CD1c-positive myeloid dendritic cell (primary cell): ENCODE results near the gene ARFGEF2.
"Not testable (repeated sequence)": the region's sequence is repeated elsewhere in the genome, so short reads cannot be mapped to it uniquely, and the experiment has no call there.

Experiments used
- DNase-seq: peaks from one replicate; pipeline ENCODE4 v3.0.0-alpha.2; 2016; ENCODE audit errors: extremely low spot score

Gene ARFGEF2

DNA sequence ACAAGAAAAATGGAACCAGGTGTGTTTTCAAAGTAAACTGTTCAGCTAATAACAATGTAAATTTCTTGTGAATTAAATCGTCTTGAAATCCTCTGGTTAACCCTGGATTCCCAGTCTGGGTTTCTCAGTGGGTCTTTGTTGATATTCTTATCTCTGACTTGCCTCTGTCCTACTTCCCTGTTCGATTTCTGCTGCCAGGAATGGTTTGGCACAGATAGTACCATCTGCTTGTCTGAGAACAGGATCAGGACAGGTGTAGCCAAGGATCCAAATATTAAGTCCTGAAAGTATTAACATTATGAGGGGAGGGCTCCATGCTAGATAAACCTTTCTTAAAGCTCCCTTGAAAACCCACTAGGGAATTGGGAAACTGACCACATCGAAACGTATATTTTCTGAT is 30.1 kb downstream of the ARFGEF2 start:
- DNase-seq: no peak

DNA sequence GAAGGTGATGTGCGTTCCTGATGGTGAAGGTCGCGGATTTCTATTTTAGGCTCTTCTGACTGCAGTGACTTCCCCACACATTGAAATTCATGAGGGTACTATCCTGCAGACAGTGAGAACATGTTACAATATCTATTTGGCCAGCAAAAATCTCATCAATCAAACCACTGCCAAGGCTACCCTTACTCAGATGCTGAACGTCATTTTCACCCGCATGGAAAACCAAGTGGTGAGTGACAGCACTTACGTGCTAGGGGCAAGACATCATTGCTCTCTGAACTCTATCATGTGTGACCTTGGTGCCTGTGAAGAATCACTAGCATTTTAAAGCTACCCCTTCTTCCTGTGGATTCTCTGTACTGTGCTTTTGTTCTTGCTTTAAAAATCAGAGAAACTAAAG is 31.1 kb downstream of the ARFGEF2 start:
- DNase-seq: no peak

DNA sequence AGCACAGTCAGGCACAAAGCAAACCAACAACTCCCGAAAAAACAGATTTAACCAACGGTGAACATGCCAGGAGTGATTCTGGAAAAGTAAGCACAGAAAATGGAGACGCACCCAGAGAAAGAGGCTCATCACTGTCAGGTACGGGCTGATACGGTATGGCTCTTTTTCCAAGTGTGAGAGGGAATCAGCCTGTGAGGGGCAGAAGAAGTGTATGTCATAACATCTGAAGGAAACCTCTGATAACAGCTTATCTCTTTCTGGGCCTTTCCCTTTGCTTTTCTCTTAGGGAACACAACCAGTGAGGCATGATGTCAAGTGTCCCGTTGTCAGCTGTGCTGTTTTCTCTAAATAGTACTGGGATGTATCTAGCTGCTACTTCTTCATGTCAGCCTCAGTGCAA is 32.1 kb downstream of the ARFGEF2 start:
- DNase-seq: no peak

DNA sequence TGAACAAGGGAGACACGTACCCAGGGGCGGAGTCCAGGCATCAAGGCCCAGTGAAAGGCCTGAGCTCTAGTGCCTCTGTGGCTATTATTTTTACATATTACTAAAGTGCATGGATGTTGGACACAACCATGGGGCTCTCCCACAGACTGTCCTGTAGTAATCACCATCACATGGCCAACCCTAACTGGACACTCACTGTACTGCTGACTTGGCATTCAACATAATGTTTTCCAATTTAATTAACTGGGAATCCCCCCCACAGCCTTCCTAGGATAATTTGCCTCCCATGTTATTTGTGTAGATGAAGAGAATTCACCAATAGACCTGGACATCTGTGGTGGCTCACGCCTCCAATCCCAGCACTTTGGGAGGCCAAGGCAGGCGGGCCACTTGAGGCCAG is 34.5 kb downstream of the ARFGEF2 start:
- no peak for DNase-seq

DNA sequence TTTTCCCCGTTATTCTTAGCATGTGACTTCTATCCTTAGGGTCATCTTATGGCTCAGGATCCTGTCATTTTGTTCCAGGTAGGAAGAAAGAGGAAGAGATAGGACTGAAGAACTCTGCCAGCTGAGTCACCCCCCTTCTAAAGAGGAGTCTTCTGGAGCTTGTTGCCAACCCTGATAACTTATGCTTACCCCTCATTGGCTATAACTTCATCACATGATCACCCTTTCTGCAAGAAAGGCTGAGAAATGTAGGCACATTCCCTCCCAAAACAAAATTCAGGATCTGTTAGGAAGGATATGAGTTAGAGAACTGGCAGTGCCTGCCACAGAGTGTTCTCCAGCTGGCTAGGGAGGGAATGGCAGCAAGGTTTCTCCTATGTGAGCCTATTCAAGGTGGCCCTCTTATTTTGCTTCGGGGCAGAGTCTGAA is 35.6 kb downstream of the ARFGEF2 start:
- no peak for DNase-seq

DNA sequence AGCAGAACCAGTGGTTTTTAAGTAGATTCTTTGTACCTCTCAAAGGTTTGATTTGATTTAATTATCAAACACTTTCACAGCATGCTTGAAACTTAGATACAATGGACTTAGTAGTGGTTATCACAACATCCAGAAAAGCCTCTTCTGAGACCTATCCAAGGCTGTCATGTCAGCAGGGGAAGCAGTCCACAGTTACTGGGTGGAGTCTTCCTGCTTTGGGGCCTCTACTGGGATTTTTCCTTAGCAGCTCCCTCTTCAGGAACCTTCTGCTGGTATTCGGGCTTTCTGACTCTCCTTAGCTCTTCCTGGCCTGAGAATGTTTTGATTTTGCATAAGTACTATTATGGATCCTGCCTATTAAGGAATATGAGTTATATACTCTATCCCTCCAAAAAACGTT is 36.0 kb downstream of the ARFGEF2 start:
- no peak for DNase-seq

DNA sequence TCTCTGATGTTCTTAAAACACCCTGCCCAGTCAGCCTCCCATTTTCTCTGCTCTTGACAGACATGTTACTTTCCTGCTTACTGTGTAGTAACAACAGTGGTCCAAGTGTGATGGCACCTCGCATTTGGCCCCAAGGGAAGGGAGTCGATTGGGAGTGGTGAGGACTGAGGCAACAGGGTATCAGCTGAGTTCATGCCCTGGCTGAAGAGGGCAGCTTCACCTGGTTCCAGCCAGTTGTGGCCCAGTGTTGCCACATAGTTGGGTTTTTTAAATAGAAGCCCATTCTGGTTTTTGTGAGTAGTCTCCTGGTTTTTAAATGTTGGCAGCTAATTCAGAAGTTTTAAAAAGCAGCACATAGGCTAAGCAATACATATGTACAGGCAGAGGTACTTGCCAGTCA is 37.2 kb downstream of the ARFGEF2 start:
- no peak for DNase-seq

DNA sequence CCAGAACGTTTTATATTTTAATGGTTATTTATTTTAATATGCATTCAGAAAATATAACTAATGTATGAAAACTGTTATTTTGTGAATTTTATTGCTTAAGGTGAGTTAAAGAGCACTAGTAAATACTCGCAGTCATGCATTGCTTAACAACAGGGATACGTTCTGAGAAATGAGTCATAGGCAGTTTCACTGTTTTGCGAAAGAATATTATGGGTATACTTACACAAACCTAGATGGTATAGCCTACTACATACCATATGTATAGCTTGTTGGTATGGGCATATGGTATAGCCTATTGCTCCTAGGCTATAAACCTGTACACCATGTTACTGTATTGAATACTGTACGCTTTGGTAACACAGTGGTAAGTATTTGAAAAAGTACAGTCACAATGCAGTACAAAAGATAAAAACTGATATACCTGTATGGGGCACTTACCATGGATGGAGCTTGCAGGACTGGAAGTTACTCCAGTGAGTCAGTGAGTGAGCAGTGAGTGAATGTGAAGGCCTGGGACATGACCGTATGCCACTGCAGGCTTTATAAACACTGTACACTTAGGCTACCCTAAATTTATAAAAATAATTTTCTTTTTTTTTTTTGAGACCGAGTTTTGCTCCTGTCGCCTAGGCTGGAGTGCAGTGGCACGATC is 38.5 kb downstream of the ARFGEF2 start:
- peak; percentile 32 for DNase-seq

DNA sequence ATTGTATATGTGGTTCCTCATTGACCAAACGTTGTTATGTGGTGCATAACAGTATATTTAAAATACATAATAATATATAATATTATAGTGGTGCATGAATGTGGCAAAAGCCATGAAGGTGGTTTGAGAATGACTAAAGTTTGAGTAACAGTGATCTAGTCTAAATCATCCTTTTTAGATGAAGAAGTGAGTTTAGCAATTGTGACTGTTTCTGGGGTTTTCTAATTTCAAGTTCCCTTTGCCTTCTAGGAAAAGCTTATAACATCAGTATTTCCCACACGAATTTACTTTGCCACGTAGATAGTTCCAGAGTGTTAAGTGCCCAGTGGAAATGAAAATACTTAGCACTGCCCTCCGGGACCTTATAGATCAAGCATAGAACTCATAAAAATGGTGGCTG is 40.9 kb downstream of the ARFGEF2 start:
- DNase-seq: peak; percentile 60

DNA sequence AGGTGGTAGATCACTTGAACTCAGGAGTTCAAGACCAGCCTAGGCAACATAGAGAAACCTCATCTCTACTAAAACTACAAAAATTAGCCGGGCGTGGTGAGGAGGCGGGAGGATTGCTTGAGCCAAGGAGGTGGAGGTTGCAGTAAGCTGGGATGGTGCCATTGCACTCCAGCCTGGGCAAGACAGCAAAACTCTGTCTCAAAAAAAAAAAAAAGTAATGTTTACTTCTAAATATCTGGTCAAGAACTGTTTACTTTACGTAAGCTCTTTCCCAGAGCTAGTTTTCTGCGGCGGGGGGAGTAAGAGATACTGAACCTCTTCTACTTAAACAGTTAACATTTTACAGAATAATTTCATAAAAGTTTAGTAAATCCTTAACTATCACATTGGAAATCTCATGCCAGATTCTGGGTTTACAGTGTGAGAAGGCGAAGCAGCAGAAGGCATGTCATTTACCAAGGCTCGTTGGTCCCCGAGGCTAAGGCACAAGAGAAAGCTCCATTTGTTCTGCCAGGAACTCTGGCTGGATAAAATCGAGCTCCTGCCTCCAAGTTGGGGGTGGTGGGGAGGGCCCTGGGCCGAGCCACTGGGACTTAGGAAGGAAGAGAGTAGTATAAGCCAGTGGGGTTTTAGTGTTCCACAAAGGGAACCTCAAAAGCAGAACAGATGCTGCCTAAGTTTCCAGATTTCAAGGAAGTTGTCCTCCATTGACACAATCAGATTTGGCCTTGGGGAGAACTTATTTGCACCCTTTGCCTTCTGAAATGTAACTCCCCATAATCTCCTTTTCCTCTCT is 41.7 kb downstream of the ARFGEF2 start:
- DNase-seq: peak; percentile 73

DNA sequence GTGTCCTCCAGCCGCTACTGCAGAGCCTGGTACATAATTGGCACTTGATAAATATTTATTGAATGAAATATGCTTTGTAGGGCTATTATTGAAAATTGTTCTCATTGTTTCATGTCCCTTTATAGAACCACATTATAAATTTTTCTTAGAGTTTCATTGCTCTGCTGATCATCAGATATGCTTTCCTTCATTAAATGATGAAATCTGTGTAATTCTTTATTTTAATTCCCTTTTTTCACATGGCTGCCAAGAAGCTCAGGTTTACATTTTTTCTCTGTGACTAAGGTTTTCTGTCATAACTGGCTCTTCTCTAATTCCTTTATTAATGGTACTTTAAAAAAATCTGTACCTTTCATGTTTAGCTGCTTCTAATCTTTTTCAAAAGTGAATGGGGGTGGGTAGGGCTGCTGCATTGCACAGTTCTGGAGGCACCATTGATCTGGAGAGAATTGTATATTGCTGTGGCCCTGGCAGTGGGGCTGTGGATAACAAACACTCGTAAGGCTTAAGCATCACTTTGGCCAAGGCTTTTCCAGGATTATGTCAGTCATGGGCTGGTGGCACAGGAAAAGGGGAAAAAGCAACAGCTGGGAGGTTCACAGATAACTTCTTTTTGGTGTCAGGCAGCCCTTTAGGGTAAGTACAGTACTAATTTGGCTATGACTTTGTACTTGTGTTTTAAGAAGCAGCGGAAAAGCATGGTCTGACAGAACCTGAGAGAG is 43.8 kb downstream of the ARFGEF2 start:
- DNase-seq: no peak

DNA sequence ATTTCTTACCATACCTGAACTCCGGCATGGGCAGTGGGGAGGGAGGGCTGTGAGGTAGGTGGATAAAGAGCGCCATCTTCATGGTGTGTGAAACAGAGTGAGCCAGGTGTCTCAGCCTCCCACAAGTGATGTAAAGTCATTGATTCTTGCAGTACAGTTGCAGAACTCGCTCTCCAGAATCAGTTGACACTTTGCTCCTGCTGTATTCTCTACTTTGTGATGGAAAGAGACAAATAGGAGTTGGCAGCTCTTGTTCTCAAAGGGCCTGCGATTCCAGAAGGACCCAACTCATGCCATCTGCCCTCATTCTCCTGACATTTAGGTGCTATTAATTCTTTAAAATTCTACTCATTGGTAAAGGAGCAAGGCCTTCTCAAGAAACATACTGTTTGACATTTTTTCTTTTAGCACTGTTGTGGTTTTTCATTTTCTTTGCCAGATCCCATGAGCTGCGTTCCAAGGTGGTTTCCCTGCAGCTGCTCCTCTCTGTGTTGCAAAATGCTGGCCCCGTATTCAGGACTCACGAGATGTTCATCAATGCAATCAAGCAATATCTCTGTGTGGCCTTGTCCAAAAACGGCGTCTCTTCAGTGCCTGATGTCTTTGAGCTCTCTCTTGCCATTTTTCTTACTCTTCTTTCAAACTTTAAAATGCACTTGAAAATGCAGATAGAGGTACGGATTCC is 49.3 kb downstream of the ARFGEF2 start:
- DNase-seq: no peak

DNA sequence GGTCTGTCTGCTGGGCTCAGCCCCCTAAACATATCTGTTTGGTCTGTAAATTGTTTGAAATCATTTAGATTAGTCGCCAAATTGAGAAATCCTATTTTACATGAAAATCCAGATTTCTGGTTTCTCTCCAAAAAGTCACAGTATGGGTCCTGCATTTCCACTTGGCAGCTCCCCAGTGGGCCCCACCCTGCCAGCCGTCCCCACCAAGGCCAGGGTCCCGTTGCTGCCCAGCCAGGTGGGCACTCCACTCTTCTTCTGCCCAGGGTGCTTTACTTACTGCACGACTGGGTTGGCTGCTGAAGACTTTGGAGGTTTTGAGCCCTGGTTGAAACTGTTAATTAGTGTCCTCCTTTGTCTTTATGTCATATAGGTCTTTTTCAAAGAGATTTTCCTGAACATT is 50.4 kb downstream of the ARFGEF2 start:
- no peak for DNase-seq

DNA sequence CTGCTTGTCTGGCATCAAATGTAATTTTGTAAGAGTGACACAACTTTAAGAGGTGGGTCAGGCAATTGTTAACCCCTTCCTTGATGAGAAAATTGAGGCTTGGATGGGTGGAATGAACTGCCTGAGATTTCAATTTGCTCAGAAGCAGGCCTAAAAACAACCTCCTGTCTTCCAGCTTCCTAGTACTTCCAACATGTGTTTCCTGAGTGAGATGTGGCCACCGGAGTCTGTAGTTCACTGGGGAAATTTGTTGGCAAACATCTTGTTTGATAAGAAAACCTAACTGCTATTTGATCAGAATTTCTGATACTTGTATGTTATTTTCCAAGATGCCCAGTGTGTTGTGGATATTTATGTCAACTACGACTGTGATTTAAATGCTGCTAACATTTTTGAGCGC is 51.3 kb downstream of the ARFGEF2 start:
- DNase-seq: no peak

DNA sequence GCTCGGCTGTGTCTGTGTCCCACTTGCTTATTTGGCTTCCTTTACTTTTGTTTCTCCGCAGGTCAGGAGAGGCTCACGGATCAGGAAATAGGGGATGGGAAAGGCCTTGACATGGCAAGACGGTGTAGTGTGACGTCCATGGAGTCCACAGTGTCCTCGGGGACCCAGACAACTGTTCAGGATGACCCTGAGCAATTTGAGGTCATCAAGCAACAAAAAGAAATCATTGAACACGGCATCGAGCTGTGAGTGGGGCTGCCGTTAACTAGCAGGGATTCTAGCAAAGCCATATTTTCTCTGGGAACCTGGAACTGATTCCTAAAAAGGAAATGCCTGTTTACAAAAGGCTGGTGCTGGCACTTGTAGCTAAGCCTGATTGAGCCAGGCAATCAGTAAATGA is 54.4 kb downstream of the ARFGEF2 start:
- DNase-seq: no peak

DNA sequence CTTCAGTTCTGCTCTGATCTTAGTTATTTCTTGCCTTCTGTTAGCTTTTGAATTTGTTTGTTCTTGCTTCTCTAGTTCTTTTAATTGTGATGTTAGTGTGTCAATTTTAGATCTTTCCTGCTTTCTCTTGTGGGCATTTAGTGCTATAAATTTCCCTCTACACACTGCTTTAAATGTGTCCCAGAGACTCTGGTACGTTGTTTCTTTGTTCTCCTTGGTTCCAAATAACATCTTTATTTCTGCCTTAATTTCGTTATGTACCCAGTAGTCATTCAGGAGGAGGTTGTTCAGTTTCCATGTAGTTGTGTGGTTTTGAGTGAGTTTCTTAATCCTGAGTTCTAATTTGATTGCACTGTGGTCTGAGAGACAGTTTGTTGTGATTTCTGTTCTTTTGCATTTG is 58.5 kb downstream of the ARFGEF2 start:
- not testable (repeated sequence) for DNase-seq

DNA sequence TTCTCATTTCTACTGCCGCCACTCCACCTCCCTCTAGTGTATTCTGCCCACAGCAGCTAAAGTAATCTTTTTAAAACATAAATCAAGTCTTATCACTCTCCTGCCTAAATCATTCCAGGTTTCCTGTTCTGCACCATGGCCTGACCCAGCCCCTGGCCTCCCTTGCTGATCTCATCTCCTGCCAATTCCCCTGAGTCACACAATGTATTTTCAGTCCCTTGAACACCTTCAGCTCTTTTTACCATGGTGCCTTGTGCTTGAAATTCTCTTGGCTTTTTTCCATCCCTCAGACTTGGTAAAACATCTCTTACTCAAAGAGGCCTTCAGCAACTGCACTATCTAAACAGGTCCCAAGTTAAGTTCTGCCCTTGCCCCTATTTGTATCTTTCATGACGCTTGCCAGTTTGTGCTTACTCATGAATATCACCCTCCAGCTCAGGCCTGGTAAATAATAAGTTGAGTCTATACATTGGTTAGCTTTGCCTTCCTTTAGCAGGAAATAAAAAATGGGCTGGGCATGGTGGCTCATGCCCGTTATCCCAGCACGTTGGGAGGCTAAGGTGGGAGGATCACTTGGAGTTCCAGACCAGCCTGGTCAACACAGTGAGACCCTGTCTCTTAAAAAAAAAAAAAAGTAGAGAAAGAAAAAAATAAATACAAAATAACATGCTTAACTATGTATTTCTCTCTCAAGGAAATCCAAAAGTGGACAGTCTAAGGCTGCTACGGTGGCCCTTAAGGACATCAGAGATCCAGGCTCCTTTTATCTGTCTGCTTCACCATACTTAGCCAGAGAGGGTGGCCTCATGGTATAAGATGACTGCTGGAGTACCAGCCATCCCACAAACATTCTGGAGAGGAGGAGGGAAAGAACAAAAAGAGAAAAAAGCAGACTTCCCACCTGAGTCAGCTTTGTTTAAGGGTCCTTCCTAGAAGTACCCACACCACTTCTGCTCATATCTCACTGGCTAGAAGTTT is 62.2 kb downstream of the ARFGEF2 start:
- no peak for DNase-seq

DNA sequence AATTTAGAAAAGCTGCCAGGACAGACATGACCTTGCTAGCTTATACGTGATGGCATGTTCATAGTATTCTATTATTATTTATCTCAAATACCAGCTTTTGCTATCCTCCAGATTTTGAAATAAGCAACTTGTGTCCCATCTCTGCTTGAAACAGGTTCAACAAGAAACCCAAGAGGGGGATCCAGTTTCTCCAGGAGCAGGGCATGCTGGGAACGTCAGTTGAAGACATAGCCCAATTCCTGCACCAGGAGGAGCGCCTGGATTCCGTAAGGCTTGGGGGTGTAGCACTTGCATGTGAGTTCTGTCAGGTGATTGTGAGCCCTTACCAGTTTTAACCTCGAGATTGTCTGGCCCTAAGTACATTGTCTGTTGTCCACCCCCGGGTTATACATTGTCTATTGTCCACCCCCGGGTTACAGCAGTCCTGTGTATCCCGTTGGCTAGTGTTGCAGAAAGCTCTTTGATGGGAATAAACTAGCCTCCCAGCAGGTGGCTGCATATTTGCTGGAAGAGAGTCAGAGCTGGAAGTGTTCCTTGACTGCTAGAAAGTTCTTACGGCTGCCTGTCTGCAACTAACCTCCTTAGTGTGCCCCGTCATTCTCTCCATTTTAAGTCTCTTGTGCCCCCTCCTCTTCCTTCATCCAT is 63.2 kb downstream of the ARFGEF2 start:
- DNase-seq: no peak

DNA sequence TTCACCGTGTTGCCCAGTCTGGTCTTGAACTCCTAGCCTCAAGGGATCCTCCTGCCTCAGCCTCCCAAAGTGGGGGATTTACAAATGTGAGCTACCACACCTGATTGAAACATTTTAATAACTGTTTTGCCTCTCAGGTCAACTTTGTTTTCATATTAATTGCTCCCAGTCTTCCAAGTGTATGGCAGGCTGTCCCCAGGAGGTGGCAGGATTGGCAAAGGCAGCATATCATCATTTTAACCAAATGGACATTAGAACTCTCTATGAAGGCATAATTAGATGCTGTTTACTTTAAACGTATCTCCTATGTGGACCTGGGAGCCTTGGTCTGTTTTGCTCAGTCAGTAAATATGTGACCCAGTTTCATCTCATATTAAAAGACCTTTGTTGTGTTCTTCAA is 65.4 kb downstream of the ARFGEF2 start:
- no peak for DNase-seq

DNA sequence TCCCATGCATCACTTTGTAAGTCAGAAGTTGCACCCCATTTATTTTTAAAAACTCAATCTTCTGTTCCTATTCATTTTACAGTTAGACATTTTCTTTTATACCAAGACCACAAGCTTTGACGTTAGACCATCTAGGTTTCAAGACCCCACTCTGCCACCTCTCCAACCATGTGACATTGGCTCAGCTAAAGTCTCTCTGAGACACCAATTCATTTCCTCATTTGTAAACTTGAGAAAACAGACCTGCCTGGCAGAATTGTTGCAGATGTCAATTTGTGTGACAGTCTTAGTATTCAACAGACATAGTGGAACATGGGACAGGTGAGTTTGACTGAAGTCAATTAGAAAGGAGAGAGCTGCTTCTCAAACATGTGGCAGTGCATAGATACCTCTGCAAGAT is 69.0 kb downstream of the ARFGEF2 start:
- no peak for DNase-seq

DNA sequence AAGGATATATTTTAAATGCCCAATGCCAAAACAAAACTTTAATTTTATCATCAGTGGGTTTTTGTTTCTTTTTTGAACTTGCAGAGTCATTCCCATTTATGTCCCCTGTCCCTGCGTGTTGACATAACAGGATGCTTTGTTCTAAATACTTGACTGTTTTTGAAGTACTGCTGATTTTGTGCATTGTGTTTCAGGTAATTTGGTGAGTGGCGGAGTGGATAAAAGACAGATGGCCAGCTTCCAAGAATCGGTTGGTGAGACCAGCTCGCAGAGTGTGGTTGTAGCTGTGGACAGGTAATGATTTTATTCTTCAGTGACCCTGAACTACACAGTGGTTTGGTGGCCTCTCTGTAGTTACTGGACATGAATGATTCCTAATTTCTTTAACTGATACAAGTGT is 74.1 kb downstream of the ARFGEF2 start:
- no peak for DNase-seq
